GM23338 (cell line): Measurements from ENCODE around the gene DNMT1. TPM values are rescaled to one million over a fixed set of nuclear protein-coding genes. Genes with fewer than 3 reads are reported as not detected.

Experiments used
- ATAC-seq: fragments of 200-7000 bp; cut with Tn5 transposase; 3 replicates; pipeline ENCODE4 v1.9.1; 2020
- DNase-seq: peaks from one replicate; pipeline ENCODE4 v3.0.0-alpha.2; 2015; ENCODE audit warnings: low spot score
- H2AFZ ChIP-seq: fragments of 200-600 bp; sonication (generic); 2 replicates; pipeline ENCODE4 v1.8.0; 2016; ENCODE audit warnings: antibody characterized with exemption, mild to moderate bottlenecking, moderate library complexity
- H3F3A ChIP-seq: fragments of 200-600 bp; sonication (generic); replicated peaks from 2 replicates; pipeline ENCODE4 v1.8.0; 2017; ENCODE audit warnings: antibody characterized with exemption, mixed run types, low read depth
- H3K27ac ChIP-seq: fragments of 200-600 bp; sonication (generic); 2 replicates; pipeline ENCODE4 v1.6.1; 2016; ENCODE audit warnings: low read depth
- H3K27me3 ChIP-seq: fragments of 200-600 bp; sonication (generic); 2 replicates; pipeline ENCODE4 v1.8.0; 2016; ENCODE audit warnings: mild to moderate bottlenecking, mixed run types, moderate library complexity; ENCODE audit not compliant: insufficient read depth
- H3K36me3 ChIP-seq: fragments of 200-600 bp; sonication (generic); 2 replicates; pipeline ENCODE4 v1.8.0; 2016; ENCODE audit warnings: mild to moderate bottlenecking; ENCODE audit not compliant: insufficient read depth
- H3K4me1 ChIP-seq: fragments of 200-600 bp; sonication (generic); 2 replicates; pipeline ENCODE4 v1.8.0; 2016; ENCODE audit warnings: mild to moderate bottlenecking, moderate library complexity; ENCODE audit not compliant: insufficient read depth
- H3K4me2 ChIP-seq: fragments of 200-600 bp; sonication (generic); 2 replicates; pipeline ENCODE4 v1.7.1; 2017; ENCODE audit warnings: mixed run types
- H3K4me3 ChIP-seq: fragments of 200-600 bp; sonication (generic); 2 replicates; pipeline ENCODE4 v1.6.1; 2016; ENCODE audit warnings: mixed run types
- H3K79me2 ChIP-seq: fragments of 200-600 bp; sonication (generic); replicated peaks from 2 replicates; pipeline ENCODE4 v1.8.0; 2017; ENCODE audit warnings: mild to moderate bottlenecking; ENCODE audit not compliant: insufficient read depth
- H3K9me2 ChIP-seq: fragments of 200-600 bp; sonication (generic); 2 replicates; pipeline ENCODE4 v1.8.0; 2017; ENCODE audit not compliant: insufficient read depth
- H4K20me1 ChIP-seq: fragments of 200-600 bp; sonication (generic); replicated peaks from 2 replicates; pipeline ENCODE4 v1.8.0; 2017; ENCODE audit warnings: mild to moderate bottlenecking; ENCODE audit not compliant: insufficient read depth
- H3K27ac Mint-ChIP-seq: 2 replicates; pipeline ENCODE4 v1.8.0; 2020; ENCODE audit warnings: inconsistent platforms, mild to moderate bottlenecking, moderate library complexity, mixed read lengths
- H3K27me3 Mint-ChIP-seq: 3 replicates; pipeline ENCODE4 v1.8.0; 2022; ENCODE audit warnings: low read depth, mild to moderate bottlenecking, moderate library complexity, mixed read lengths, inconsistent platforms; ENCODE audit not compliant: insufficient read depth, poor library complexity
- H3K36me3 Mint-ChIP-seq: 3 replicates; pipeline ENCODE4 v1.8.0; 2021; ENCODE audit warnings: low read depth, mild to moderate bottlenecking, inconsistent platforms, moderate library complexity, mixed read lengths
- H3K4me1 Mint-ChIP-seq: 3 replicates; pipeline ENCODE4 v1.8.0; 2020; ENCODE audit warnings: mild to moderate bottlenecking, inconsistent platforms, mixed read lengths
- H3K4me3 Mint-ChIP-seq: 3 replicates; pipeline ENCODE4 v1.8.0; 2021; ENCODE audit warnings: moderate library complexity, mild to moderate bottlenecking, inconsistent platforms, mixed read lengths
- H3K9me3 Mint-ChIP-seq: 3 replicates; pipeline ENCODE4 v1.8.0; 2020; ENCODE audit warnings: moderate library complexity, mild to moderate bottlenecking, inconsistent platforms, mixed read lengths
- CREB1 ChIP-seq: fragments of 250-450 bp; sonication (Bioruptor Pico); IDR thresholded peaks from 2 replicates; pipeline ENCODE4 v1.5.0; 2020; ENCODE audit warnings: low read depth, mild to moderate bottlenecking, moderate library complexity
- EZH2 ChIP-seq: fragments of 200-600 bp; sonication (generic); IDR thresholded peaks from one replicate; pipeline ENCODE4 v1.8.0; 2017; ENCODE audit warnings: antibody characterized with exemption, mild to moderate bottlenecking, low read depth; ENCODE audit not compliant: unreplicated experiment
- EZH2phosphoT487 ChIP-seq: fragments of 200-600 bp; sonication (generic); IDR thresholded peaks from one replicate; pipeline ENCODE4 v1.8.1; 2018; ENCODE audit warnings: antibody characterized with exemption; ENCODE audit not compliant: unreplicated experiment
- JUNB ChIP-seq: IDR thresholded peaks from one replicate; pipeline ENCODE4 v1.6.1; 2016; ENCODE audit warnings: antibody characterized with exemption; ENCODE audit not compliant: unreplicated experiment
- NANOG ChIP-seq: IDR thresholded peaks from 2 replicates; pipeline ENCODE4 v1.6.1; 2016; ENCODE audit warnings: antibody characterized with exemption, borderline replicate concordance
- POLR2AphosphoS5 ChIP-seq: IDR thresholded peaks from 2 replicates; pipeline ENCODE4 v1.6.1; 2016; ENCODE audit warnings: antibody characterized with exemption, low read depth
- STAT1 ChIP-seq: IDR thresholded peaks from one replicate; pipeline ENCODE4 v1.6.1; 2016; ENCODE audit warnings: antibody characterized with exemption; ENCODE audit not compliant: unreplicated experiment
- ZNF114 ChIP-seq: fragments of 250-450 bp; sonication (Bioruptor Pico); IDR thresholded peaks from 2 replicates; pipeline ENCODE4 v1.5.0; 2020; ENCODE audit warnings: mild to moderate bottlenecking, moderate library complexity
- ZNF331 ChIP-seq: fragments of 250-450 bp; sonication (Bioruptor Pico); IDR thresholded peaks from 2 replicates; pipeline ENCODE4 v1.5.0; 2020; ENCODE audit warnings: low read depth, mild to moderate bottlenecking, moderate library complexity
- polyA plus RNA-seq: library from polyadenylated mRNA; unstranded; fragments of >200 nt; fragmentation: Nextera tagmentation; extraction: Ambion mirVana; gene quantifications from 2 replicates; pipeline ENCODE4 v1.2.1, GENCODE V29; 2016
- total RNA-seq: library from RNA; depleted of rRNA; stranded (reverse); fragments of >200 nt; shearing (Covaris generic); gene quantifications from 2 replicates; pipeline ENCODE4 v1.2.3, GENCODE V29; 2014
- TF ChIP-seq, protein P1 (sequence below): fragments of 250-450 bp; sonication (Bioruptor Pico); IDR thresholded peaks from 2 replicates; pipeline ENCODE4 v1.5.0; 2020; ENCODE audit warnings: mild to moderate bottlenecking, moderate library complexity
- TF ChIP-seq, protein P2 (sequence below): IDR thresholded peaks from one replicate; pipeline ENCODE4 v1.6.1; 2018; ENCODE audit warnings: antibody characterized with exemption; ENCODE audit not compliant: unreplicated experiment
- TF ChIP-seq, protein P3 (sequence below): IDR thresholded peaks from 2 replicates; pipeline ENCODE4 v1.6.1; 2016; ENCODE audit warnings: antibody characterized with exemption
- TF ChIP-seq, protein P4 (sequence below), 2 experiments: fragments of 200-600 bp in 1 of 2; sonication (generic) in 1 of 2; conservative IDR thresholded peaks; 2 replicates each; pipeline versions ENCODE4 v1.5.1 to v1.6.1; 2016 to 2017; ENCODE audit warnings: antibody characterized with exemption in 2 of 2, low read depth in 2 of 2, mild to moderate bottlenecking in 2 of 2, moderate library complexity in 1 of 2

DNMT1 gene
- total and polyA plus RNA-seq, 2 experiments from 2014 or later, result 238 to 589 TPM

DNA sequence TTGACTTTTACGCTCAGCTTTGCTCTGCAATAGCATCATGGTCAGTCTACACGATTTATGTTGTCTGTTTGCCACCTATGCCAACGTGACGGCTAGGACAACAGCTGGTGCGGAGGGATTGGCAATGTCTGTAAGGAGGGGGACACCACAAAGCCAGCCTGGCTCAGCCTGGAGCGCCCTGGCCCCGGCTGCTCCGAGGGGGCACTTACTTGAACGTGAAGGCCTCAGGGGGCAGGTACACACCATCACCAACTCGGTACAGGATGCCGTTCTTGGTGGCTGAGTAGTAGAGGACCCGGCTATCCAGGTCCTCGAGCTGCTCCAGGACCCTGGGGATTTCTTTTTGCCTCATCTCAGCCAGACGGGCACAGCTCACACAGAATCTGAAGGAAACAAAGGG is 48.6 kb downstream of the DNMT1 start:
- H3K4me3 Mint-ChIP-seq, result no peak overlapping the region
- no peak for DNase-seq
- H3K27ac Mint-ChIP-seq, result no peak overlapping the region
- no peaks in the 10 kb centered on the region for H3K27me3 ChIP-seq
- H3K36me3 Mint-ChIP-seq, result peaks cover 94% of the 10 kb centered on the region
- peaks cover 15% of the 10 kb centered on the region for H4K20me1 ChIP-seq
- H2AFZ ChIP-seq, result no peak overlapping the region
- H3K4me1 ChIP-seq, result no peaks in the 10 kb centered on the region
- peaks cover 72% of the 10 kb centered on the region for H3K36me3 ChIP-seq
- no peaks in the 10 kb centered on the region for H3K79me2 ChIP-seq
- H3K4me3 ChIP-seq, result no peak overlapping the region
- H3K27ac ChIP-seq, result no peak overlapping the region
- H3K4me1 Mint-ChIP-seq, result no peaks in the 10 kb centered on the region
- peaks cover 6% of the 10 kb centered on the region for H3K27me3 Mint-ChIP-seq
- no peaks in the 10 kb centered on the region; the same call in 2 of the 3 replicates for H3K9me3 Mint-ChIP-seq
- peaks cover 3% of the 10 kb centered on the region; the same call in 1 of the 2 replicates for H3F3A ChIP-seq
- no peak for ATAC-seq
- H3K9me2 ChIP-seq, result no peaks in the 10 kb centered on the region
- H3K4me2 ChIP-seq, result no peak overlapping the region
- no peak for TF ChIP-seq STAT1
- TF ChIP-seq, protein P1, sequence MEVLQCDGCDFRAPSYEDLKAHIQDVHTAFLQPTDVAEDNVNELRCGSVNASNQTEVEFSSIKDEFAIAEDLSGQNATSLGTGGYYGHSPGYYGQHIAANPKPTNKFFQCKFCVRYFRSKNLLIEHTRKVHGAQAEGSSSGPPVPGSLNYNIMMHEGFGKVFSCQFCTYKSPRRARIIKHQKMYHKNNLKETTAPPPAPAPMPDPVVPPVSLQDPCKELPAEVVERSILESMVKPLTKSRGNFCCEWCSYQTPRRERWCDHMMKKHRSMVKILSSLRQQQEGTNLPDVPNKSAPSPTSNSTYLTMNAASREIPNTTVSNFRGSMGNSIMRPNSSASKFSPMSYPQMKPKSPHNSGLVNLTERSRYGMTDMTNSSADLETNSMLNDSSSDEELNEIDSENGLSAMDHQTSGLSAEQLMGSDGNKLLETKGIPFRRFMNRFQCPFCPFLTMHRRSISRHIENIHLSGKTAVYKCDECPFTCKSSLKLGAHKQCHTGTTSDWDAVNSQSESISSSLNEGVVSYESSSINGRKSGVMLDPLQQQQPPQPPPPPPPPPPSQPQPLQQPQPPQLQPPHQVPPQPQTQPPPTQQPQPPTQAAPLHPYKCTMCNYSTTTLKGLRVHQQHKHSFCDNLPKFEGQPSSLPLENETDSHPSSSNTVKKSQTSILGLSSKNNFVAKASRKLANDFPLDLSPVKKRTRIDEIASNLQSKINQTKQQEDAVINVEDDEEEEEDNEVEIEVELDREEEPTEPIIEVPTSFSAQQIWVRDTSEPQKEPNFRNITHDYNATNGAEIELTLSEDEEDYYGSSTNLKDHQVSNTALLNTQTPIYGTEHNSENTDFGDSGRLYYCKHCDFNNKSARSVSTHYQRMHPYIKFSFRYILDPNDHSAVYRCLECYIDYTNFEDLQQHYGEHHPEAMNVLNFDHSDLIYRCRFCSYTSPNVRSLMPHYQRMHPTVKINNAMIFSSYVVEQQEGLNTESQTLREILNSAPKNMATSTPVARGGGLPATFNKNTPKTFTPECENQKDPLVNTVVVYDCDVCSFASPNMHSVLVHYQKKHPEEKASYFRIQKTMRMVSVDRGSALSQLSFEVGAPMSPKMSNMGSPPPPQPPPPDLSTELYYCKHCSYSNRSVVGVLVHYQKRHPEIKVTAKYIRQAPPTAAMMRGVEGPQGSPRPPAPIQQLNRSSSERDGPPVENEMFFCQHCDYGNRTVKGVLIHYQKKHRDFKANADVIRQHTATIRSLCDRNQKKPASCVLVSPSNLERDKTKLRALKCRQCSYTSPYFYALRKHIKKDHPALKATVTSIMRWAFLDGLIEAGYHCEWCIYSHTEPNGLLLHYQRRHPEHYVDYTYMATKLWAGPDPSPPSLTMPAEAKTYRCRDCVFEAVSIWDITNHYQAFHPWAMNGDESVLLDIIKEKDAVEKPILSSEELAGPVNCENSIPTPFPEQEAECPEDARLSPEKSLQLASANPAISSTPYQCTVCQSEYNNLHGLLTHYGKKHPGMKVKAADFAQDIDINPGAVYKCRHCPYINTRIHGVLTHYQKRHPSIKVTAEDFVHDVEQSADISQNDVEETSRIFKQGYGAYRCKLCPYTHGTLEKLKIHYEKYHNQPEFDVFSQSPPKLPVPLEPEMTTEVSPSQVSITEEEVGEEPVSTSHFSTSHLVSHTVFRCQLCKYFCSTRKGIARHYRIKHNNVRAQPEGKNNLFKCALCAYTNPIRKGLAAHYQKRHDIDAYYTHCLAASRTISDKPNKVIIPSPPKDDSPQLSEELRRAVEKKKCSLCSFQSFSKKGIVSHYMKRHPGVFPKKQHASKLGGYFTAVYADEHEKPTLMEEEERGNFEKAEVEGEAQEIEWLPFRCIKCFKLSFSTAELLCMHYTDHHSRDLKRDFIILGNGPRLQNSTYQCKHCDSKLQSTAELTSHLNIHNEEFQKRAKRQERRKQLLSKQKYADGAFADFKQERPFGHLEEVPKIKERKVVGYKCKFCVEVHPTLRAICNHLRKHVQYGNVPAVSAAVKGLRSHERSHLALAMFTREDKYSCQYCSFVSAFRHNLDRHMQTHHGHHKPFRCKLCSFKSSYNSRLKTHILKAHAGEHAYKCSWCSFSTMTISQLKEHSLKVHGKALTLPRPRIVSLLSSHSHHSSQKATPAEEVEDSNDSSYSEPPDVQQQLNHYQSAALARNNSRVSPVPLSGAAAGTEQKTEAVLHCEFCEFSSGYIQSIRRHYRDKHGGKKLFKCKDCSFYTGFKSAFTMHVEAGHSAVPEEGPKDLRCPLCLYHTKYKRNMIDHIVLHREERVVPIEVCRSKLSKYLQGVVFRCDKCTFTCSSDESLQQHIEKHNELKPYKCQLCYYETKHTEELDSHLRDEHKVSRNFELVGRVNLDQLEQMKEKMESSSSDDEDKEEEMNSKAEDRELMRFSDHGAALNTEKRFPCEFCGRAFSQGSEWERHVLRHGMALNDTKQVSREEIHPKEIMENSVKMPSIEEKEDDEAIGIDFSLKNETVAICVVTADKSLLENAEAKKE (CRISPR knock-in tag), result no peak
- no peak for TF ChIP-seq POLR2AphosphoS5
- TF ChIP-seq, protein P2, sequence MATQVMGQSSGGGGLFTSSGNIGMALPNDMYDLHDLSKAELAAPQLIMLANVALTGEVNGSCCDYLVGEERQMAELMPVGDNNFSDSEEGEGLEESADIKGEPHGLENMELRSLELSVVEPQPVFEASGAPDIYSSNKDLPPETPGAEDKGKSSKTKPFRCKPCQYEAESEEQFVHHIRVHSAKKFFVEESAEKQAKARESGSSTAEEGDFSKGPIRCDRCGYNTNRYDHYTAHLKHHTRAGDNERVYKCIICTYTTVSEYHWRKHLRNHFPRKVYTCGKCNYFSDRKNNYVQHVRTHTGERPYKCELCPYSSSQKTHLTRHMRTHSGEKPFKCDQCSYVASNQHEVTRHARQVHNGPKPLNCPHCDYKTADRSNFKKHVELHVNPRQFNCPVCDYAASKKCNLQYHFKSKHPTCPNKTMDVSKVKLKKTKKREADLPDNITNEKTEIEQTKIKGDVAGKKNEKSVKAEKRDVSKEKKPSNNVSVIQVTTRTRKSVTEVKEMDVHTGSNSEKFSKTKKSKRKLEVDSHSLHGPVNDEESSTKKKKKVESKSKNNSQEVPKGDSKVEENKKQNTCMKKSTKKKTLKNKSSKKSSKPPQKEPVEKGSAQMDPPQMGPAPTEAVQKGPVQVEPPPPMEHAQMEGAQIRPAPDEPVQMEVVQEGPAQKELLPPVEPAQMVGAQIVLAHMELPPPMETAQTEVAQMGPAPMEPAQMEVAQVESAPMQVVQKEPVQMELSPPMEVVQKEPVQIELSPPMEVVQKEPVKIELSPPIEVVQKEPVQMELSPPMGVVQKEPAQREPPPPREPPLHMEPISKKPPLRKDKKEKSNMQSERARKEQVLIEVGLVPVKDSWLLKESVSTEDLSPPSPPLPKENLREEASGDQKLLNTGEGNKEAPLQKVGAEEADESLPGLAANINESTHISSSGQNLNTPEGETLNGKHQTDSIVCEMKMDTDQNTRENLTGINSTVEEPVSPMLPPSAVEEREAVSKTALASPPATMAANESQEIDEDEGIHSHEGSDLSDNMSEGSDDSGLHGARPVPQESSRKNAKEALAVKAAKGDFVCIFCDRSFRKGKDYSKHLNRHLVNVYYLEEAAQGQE, result no peak
- no peak for TF ChIP-seq CREB1 (CRISPR knock-in tag)
- TF ChIP-seq EZH2, result no peak
- no peak for TF ChIP-seq NANOG
- TF ChIP-seq ZNF114 (CRISPR knock-in tag), result no peak
- no peak for TF ChIP-seq ZNF331
- TF ChIP-seq EZH2phosphoT487, result no peak
- TF ChIP-seq, protein P3, sequence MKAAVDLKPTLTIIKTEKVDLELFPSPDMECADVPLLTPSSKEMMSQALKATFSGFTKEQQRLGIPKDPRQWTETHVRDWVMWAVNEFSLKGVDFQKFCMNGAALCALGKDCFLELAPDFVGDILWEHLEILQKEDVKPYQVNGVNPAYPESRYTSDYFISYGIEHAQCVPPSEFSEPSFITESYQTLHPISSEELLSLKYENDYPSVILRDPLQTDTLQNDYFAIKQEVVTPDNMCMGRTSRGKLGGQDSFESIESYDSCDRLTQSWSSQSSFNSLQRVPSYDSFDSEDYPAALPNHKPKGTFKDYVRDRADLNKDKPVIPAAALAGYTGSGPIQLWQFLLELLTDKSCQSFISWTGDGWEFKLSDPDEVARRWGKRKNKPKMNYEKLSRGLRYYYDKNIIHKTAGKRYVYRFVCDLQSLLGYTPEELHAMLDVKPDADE, result no peak
- TF ChIP-seq, protein P4, sequence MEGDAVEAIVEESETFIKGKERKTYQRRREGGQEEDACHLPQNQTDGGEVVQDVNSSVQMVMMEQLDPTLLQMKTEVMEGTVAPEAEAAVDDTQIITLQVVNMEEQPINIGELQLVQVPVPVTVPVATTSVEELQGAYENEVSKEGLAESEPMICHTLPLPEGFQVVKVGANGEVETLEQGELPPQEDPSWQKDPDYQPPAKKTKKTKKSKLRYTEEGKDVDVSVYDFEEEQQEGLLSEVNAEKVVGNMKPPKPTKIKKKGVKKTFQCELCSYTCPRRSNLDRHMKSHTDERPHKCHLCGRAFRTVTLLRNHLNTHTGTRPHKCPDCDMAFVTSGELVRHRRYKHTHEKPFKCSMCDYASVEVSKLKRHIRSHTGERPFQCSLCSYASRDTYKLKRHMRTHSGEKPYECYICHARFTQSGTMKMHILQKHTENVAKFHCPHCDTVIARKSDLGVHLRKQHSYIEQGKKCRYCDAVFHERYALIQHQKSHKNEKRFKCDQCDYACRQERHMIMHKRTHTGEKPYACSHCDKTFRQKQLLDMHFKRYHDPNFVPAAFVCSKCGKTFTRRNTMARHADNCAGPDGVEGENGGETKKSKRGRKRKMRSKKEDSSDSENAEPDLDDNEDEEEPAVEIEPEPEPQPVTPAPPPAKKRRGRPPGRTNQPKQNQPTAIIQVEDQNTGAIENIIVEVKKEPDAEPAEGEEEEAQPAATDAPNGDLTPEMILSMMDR (conservative IDR thresholded peaks at IDR 0.05; ENCODE audit: low read depth in 2 of 2), result no peak
- TF ChIP-seq JUNB, result no peak
